CD1c-positive myeloid dendritic cell (primary cell): ENCODE data around the gene ABCG8.
"Not testable (repeated sequence)": the region's sequence is repeated elsewhere in the genome, so short reads cannot be mapped to it uniquely, and the experiment has no call there.

ENCODE experiments used
- DNase-seq: peaks from one replicate; pipeline ENCODE4 v3.0.0-alpha.2; 2016; ENCODE audit errors: extremely low spot score

Gene ABCG8

GRCh38 chr2:43874776-43875451, 36.1 kb downstream of the ABCG8 start:
- DNase-seq, result no peak

GRCh38 chr2:43877782-43878464, 39.2 kb downstream of the ABCG8 start:
- DNase-seq, result peak; percentile 48

GRCh38 chr2:43879261-43879660, 40.5 kb downstream of the ABCG8 start:
- no peak for DNase-seq

DNA sequence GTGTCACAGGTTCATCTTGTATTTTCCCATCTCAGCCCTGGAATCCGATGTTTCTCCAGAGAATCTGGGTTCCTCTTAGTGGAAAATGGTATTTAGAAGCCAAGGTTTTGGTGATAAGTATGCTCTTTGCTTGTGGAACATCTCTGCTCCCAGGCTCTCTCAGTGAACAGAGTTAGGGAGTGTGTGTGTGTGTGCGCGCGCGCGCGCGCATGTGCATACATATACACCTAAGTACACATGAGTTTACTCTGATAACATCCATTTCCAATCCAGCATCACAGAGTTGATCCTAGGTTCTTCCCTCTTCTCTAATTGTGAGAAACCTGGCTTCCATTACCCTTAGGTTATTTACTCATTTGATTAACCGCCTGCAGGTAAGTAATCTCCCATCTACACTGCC, 41.7 kb downstream of the ABCG8 start:
- DNase-seq, result no peak

GRCh38 chr2:43880952-43881351, 42.2 kb downstream of the ABCG8 start:
- DNase-seq, result no peak

DNA sequence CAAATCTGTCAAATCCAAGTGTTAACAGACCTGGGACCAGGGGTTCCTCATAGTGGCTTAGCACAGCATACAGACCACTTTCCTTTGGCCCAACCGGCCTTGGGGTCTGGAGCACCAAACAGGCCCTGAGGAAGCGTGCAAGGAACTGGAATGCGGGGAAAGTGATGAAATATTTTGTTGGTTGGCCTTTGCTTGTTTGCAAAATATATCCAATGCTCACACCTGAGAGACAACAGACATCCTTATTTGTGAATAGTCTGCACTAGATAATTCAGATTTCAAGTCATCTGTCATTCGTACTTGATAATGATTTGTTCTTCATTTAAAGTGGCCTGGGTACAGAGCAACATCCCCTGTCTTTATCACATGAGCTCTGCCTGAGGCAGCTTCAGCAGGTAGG, 43.5 kb downstream of the ABCG8 start:
- DNase-seq, result no peak

DNA sequence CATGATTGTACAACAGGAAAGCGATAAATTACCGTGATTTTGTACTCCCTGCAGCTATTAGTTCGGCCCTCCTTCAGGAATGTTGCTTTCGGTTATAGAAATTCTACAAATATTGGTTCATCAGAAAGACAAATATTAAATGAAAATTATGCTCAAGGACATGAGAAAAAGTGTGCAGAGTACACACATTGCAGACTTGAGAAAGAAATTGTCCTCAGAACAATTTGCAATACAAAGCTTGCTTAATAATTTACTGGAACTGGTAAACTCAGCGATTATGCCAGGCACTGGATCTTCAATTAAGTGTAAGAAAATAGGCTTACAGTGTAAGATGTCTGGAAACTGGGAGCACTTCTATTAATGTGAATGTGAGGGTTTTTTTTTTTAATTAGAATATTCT, 45.9 kb downstream of the ABCG8 start:
- DNase-seq, result no peak

GRCh38 chr2:43885132-43885632, 46.4 kb downstream of the ABCG8 start:
- no peak for DNase-seq

DNA sequence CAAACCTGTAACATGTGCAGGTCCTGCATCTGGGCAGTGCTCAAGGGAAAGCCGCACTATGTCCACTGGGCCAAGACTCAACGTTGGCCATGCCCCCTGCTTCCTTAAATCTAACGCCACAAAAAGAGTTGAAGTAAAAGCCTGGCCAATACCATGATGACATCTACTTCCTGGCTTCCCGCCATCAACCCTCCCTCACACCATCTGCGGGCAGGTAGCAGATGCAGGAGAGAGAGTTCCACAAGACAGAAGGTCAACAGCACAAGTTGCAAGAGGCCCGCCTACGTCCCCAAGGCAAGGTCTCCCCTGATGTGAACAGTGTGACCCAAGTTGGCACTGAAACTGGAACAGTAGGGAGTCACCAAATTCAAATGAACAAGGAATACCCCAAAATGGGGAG, 48.4 kb downstream of the ABCG8 start:
- no peak for DNase-seq

DNA sequence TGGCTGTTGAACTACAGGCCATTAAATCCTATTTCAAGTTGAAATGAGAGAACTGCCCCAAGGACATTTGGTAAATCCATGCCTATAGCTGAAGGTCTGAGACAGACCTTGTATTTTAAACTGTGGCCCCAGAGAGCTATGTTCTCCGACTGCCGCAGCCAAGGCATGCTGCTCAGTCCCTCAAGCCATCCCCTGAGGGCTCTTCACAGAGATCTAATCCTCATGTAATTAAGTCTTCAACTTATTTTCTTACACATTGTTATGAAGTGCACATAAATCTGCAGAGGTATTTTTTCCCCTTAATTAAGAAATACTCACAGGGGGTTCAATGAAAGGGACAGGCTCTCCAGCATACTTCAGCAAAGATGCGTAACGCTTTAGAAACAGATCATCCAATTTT, 50.6 kb downstream of the ABCG8 start:
- no peak for DNase-seq

DNA sequence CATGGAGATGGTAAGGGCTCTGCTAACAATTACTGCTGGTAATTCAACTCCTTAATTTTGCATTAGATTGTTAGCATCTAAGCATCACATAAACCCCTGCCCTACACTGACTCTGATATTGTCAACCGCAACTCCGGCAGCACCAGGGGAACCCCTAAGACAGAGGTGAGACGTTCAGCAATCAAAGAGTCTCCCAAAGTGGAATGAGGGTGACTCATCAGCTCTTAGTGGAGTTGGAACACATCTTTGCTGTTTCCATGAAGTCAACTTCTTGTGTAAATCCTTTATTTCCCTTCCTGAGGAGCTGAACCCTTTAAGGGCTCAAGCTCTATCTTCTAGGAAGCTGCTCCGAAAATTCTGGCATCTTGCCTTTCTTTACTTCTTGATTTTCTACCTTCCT, 52.1 kb downstream of the ABCG8 start:
- DNase-seq, result no peak

DNA sequence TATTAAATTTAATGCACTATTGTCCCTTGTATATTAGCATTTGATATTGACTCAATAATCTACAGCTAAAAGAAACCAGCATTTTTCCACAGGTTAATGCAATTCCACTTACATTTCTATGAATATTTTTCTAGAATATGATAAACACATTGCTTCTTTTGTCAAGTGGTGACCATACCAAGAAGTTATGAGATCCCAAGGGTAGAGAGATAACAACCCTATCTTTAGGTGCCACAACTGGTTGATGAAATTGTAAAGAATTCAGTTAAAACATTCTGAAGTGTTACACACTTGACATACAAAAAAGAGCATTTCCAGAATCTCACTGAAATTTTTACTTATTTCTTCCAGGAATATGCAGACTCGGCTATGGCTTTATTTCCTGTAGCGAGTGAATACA, 56.0 kb downstream of the ABCG8 start:
- DNase-seq, result no peak

GRCh38 chr2:43896906-43897305, 58.1 kb downstream of the ABCG8 start:
- no peak for DNase-seq

GRCh38 chr2:43897492-43897891, 58.7 kb downstream of the ABCG8 start:
- no peak for DNase-seq

- DNase-seq, result no peak
Observed at GRCh38 chr2:43898134-43898837, 59.5 kb downstream of the ABCG8 start.

GRCh38 chr2:43898838-43899346, 60.1 kb downstream of the ABCG8 start:
- no peak for DNase-seq

DNA sequence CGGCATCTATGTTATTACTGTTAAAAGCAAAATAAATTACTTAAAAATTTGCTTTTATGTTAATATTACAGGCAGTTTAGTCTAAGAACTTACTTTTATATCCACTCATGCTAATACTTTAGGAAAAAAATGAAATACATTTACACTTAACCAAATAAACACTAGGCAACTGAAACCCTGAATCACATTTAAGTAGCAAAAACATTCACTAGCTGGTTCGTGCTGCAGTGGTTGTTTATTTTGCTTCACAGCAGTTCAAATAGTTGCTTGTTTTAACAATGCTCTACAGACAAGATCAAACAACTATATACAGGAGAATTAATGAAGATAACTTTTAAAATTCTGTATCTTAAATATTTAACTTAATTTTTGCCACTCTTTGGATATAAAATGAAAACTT, 60.8 kb downstream of the ABCG8 start:
- no peak for DNase-seq

DNA sequence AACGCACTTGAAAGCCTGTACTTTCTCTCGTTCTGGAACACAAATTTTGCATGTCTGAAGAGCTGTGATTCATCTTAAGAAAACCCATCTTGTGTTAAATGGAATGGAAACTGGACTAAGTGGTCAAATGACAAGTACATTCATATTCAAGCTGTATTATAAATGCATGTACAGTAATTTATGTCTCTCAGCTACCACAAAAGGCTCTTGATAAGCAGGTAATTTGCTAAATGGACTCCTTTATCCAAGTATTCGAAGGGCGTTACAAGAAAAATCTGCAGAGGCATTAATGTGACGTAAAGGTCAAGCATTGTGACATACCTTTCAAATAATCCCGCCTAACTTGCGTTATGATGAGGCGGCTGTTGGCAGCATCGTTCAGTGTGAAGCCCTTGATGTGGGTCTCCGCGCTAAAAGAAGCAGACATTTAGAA, 66.6 kb downstream of the ABCG8 start:
- DNase-seq, result no peak

- no peak for DNase-seq
Observed at GRCh38 chr2:43905871-43906270, 67.1 kb downstream of the ABCG8 start.

- DNase-seq, result no peak
Observed at GRCh38 chr2:43906448-43907109, 67.8 kb downstream of the ABCG8 start.

- not testable (repeated sequence) for DNase-seq
Observed at GRCh38 chr2:43911136-43911790, 72.5 kb downstream of the ABCG8 start.

GRCh38 chr2:43924463-43924862, 85.7 kb downstream of the ABCG8 start:
- DNase-seq, result no peak
